SK-MEL-5 (cell line): Measurements from ENCODE around the gene LST1. TPM values are rescaled to one million over a fixed set of nuclear protein-coding genes. Genes with fewer than 3 reads are reported as not detected.
"Not testable (repeated sequence)": the region's sequence is repeated elsewhere in the genome, so short reads cannot be mapped to it uniquely, and the experiment has no call there.

ENCODE experiments used
- DNase-seq: peaks from one replicate; pipeline ENCODE4 v3.0.0-alpha.2; 2016; ENCODE audit warnings: low read depth, low spot score
- in situ Hi-C: cut with HindIII; loops from 2 replicates; pipeline ENCODE4 v1.10.0; 2016; ENCODE audit warnings: low sequenced_read_pairs, high pct_unique_total_duplicates, low pct_unique_long_range_greater_than_20kb
- total RNA-seq: library from RNA; depleted of rRNA; stranded (reverse); fragments of >200 nt; shearing (Covaris generic); gene quantifications from 2 replicates; pipeline ENCODE4 v1.2.3, GENCODE V29; 2014

LST1 gene
- total RNA-seq, 1 experiment from 2014 or later, result not detected

GRCh38 chr6:31577579-31577966 is 8.5 kb upstream of the LST1 start:
- no peak for DNase-seq
- in situ Hi-C loops, result no loop called here

GRCh38 chr6:31578184-31579118 is 7.6 kb upstream of the LST1 start:
- DNase-seq, result no peak
- in situ Hi-C loops, result no loop called here

- in situ Hi-C loops, result no loop called here
- DNase-seq, result no peak
Observed at GRCh38 chr6:31579119-31579505, 7.0 kb upstream of the LST1 start.

GRCh38 chr6:31579546-31580437 is 6.3 kb upstream of the LST1 start:
- DNase-seq, result no peak
- in situ Hi-C loops, result no loop called here

- in situ Hi-C loops, result no loop called here
- DNase-seq, result no peak
Observed at GRCh38 chr6:31580438-31580740, 5.7 kb upstream of the LST1 start.

GRCh38 chr6:31580807-31581433 is 5.2 kb upstream of the LST1 start:
- in situ Hi-C loops, result no loop called here
- DNase-seq, result peak; percentile 75

- no peak for DNase-seq
- in situ Hi-C loops, result no loop called here
Observed at GRCh38 chr6:31581434-31582229, 4.4 kb upstream of the LST1 start.

- DNase-seq, result no peak
- in situ Hi-C loops, result no loop called here
Observed at GRCh38 chr6:31582230-31582643, 3.8 kb upstream of the LST1 start, which contains the start of gene LTB. LTB (minus strand) TSS chr6:31582424; CDS start chr6:31582417, 7 bp downstream.

GRCh38 chr6:31585491-31585890 is 586 bp upstream of the LST1 start:
- in situ Hi-C loops, result no loop called here
- DNase-seq, result peak; percentile 45

- in situ Hi-C loops, result no loop called here
- no peak for DNase-seq
Observed at GRCh38 chr6:31586599-31587281, 663 bp downstream of the LST1 start.

- no peak for DNase-seq
- in situ Hi-C loops, result no loop called here
Observed at GRCh38 chr6:31587791-31588777, 2.0 kb downstream of the LST1 start.

GRCh38 chr6:31588871-31589650 is 3.0 kb downstream of the LST1 start:
- peak; percentile 15 for DNase-seq
- in situ Hi-C loops, result no loop called here

GRCh38 chr6:31590691-31591090 is 4.6 kb downstream of the LST1 start:
- in situ Hi-C loops, DNase-seq: not testable (repeated sequence)

- DNase-seq, result no peak
- in situ Hi-C loops, result no loop called here
Observed at GRCh38 chr6:31592396-31592771, 6.3 kb downstream of the LST1 start.

- in situ Hi-C loops, result no loop called here
- DNase-seq, result peak; percentile 68
Observed at GRCh38 chr6:31597006-31597405, 10.9 kb downstream of the LST1 start.
